ENCODE results near the gene CACNA1C.
"Not testable (repeated sequence)": the region's sequence is repeated elsewhere in the genome, so short reads cannot be mapped to it uniquely, and the experiment has no call there.

Gene CACNA1C

GRCh38 chr12:2685620-2686279 lies 633.0 kb downstream of the CACNA1C start:
- not testable (repeated sequence) for DNase-seq

GRCh38 chr12:2686280-2686646 lies 633.5 kb downstream of the CACNA1C start:
- no peak for DNase-seq

DNA sequence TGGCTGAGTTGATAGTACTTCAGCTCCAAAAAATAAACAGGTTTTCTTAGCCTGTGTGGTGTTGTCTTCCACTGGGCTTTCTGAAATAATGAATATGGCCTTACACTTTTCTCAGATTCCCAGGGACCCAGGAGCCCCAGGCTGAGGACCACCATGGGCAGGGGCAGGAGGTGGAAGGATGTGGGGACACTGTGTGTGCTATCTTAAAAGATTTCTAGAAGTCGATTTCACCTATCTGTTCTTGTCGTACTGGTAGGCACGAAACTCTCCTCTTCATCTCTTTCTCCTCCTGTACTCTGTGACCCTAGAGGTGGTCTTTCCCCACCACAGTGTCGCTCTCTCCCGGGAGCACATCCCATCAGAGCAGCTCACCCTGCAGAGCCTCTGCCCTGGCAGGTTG lies 634.3 kb downstream of the CACNA1C start:
- no peak for DNase-seq

DNA sequence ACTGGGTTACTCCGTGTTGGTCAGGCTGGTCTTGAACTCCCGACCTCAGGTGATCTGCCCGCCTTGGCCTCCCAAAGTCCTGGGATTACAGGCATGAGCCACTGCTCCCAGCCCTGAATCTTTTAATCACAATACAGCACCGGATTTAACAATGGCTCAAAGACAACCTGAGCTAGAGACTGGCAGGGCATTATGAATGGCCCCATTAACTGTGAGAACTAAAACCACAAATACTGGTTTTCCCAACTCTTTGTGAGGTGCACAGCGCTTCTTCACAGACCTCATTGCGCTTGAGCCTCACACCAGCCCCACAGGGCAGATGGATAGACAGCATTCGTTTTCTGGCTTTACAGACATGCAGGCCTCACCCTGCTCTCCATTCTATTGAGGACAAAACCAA lies 634.9 kb downstream of the CACNA1C start:
- DNase-seq: no peak

DNA sequence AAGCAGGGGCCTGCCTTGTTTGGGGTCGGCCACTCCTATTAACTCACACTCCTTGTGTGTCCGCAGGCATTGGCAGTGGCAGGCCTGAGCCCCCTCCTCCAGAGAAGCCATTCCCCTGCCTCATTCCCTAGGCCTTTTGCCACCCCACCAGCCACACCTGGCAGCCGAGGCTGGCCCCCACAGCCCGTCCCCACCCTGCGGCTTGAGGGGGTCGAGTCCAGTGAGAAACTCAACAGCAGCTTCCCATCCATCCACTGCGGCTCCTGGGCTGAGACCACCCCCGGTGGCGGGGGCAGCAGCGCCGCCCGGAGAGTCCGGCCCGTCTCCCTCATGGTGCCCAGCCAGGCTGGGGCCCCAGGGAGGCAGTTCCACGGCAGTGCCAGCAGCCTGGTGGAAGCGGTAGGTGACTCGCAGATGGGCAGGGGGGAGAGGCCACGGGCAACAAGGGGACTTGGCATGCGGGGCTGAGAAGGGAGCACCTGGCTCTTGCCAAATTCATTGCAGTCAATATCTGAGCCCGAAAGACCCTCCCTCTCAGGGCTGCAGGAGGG lies 635.7 kb downstream of the CACNA1C start:
- no peak for DNase-seq

DNA sequence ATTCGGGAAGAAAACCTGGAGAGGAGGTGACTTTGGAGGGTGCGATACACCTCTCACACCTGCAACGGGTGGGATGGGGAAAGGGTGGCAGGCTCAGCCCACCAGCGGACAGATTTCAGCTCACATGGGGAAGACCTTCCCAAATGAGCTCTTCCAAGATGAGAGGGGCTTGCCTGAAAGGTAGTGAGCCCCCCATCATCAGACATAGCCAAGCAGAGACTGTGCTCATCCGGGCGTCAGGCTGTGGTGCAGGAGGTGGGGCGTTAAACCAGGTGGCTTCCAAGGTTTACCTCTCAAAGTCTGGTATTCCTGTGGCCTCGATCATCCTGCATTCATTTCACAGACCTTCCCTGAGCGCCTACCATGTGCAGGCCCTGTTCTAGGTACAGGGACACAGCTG lies 636.6 kb downstream of the CACNA1C start:
- no peak for DNase-seq

DNA sequence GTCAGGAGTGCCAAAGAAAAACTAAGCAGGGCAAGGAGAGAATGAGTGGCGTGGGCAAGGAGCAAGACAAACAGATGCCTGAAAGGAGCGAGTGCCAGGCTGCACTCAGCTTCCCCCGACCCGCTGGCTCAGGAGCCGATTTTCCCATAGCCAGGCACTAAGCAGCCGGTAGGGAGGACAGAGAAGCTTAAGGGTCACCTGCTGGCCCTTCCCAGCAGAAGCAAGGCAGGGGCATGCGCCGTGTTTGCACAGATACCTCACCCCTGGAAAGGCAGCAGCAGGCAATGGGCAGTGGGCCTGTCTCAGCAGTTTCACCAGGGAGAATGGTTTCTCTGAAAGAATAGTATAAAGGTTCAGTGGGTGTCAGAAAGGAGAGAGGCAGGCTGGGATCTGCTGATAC lies 637.1 kb downstream of the CACNA1C start:
- DNase-seq: no peak

DNA sequence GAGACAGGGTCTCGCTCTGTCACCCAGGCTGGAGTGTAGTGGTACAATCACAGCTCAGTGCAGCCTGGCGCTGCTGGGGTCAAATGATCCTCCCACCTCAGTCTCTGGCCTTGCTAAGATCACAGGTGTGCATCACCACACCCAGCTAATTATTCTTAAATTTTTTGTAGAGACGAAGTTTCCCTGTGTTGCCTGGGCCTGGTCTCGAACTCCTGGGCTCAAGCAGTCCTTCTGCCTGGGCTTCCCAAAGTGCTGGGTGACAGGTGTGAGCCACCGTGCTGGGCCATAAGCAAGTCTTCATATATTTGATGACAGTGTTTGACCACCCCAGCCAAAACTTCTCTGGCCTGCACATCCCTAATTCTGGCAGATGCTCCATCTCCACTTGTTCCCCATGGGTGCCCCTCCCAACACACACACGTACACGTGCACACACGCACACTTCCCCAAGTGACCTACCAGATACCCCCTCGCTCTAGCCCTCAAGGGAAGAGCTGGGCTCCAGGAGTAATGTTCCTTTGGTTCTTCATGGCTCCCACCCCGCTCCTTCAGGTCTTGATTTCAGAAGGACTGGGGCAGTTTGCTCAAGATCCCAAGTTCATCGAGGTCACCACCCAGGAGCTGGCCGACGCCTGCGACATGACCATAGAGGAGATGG lies 637.7 kb downstream of the CACNA1C start:
- no peak for DNase-seq

DNA sequence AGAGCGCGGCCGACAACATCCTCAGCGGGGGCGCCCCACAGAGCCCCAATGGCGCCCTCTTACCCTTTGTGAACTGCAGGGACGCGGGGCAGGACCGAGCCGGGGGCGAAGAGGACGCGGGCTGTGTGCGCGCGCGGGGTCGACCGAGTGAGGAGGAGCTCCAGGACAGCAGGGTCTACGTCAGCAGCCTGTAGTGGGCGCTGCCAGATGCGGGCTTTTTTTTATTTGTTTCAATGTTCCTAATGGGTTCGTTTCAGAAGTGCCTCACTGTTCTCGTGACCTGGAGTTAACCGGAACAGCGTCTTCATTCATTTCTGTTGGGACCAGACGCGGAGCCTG lies 638.2 kb downstream of the CACNA1C start:
- peak; percentile 30 for DNase-seq

DNA sequence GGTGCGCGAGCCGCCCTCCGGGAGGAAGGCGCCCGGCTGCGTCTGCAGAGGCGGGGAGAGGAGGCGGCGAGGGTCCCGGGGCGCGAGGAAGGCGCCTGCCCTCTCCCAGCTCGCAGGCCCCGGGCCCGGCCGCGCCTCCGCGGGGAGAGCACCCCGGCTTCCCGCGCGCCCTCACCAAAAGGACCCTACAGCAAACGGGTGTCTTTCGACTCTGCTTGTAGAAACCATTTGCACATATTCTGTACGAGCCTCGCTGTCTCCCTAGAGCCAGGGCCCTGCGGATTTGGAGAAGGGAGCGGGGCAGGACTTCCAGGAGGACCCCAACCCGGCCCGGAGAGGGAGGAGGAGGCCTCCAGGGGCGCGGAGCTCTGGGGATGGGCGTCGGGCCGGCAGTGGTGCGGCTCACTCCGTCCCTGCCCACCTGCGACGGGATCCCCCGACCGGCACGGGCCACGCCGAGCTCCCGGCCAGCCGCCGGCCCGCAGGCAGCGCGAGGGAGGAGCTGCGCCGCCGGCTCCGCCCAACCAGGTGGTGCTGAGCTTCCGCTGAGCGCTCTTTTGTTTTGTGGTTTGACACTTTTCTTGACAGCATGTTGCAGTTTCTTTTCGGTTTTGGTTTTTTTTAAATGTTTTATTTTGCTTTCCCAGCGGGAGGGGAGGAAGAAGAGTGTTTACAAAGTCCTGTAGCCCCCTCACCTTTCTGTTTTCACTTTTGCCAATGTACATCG lies 638.7 kb downstream of the CACNA1C start:
- DNase-seq: peak; percentile 68

- no peak for DNase-seq
Observed at GRCh38 chr12:2692080-2692479, 639.3 kb downstream of the CACNA1C start.

DNA sequence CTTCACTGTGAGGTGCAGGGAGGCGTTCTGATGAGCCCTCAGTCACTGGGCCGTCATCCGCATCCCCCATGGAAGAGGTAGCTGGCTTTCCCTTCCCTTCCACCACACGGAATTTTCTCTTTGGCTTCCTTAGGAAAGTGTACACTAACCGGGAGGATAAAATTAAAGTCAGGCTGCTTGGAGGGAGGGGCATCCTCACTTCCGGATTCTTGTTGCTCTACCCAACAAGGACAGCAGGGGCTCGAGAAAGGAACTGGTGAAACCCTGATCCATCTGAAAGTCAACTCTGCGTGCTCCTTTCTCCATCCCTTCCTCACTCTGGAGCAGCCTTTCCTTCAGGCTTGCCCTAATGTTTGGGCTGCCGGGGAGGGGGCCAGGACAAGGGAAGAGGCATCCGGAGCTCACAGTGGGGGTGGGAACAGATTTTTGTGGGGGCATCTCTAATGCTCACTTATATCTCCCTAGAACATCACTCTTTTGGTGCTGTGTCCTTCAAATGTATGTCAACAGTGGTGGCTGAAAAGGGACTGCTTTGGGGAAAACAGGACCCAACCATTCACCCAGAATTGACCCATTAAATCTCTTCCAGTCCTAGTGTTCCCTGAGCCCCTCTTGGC lies 640.6 kb downstream of the CACNA1C start:
- DNase-seq: no peak

GRCh38 chr12:2693980-2694610 lies 641.3 kb downstream of the CACNA1C start:
- DNase-seq: no peak

GRCh38 chr12:2696136-2696535 lies 643.3 kb downstream of the CACNA1C start:
- no peak for DNase-seq

GRCh38 chr12:2697057-2697800 lies 644.4 kb downstream of the CACNA1C start:
- no peak for DNase-seq

- DNase-seq: no peak
Observed at GRCh38 chr12:2698566-2698965, 645.8 kb downstream of the CACNA1C start.

- DNase-seq: no peak
Observed at GRCh38 chr12:2710701-2711100, 657.9 kb downstream of the CACNA1C start.

- no peak for DNase-seq
Observed at GRCh38 chr12:2719392-2719791, 666.6 kb downstream of the CACNA1C start.

DNA sequence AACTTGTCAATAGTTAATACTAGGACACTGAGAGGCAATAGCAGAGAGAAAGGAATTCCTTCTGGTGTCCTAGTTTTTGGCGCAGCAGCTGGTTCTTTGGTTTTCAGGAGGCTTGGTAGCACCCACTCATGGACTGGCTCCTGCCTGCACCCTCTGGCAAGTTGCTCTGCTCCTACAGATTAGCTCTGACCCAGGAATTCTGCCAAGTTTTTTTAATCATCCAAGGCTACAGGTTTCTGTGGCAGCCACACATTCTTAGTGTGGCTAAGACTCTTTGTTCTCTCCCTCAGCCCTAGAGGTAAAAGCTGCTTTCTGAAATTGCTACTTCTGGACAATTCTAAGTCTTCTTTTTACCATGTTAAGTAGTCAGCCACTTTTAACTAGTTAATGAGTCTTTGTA lies 670.0 kb downstream of the CACNA1C start:
- DNase-seq: no peak

DNA sequence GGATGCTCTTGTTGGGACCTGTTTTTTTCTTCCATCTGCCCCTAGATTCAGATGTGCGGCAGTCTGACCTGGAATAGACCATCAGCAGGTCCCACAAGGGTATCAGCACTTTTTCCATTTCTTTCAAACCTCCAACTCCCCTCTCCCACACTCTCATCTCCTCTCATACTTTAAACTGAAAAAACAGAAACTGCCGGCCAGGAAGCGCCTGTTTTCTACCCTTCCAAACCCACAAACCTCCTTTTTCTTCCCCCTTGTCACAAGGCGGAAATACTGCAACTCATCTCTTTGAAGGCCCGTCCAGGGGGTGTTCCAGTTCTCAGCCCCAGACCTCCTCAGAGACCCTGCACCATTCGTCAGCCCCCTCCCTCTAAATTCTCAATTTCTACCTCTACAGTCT lies 679.5 kb downstream of the CACNA1C start:
- no peak for DNase-seq

DNA sequence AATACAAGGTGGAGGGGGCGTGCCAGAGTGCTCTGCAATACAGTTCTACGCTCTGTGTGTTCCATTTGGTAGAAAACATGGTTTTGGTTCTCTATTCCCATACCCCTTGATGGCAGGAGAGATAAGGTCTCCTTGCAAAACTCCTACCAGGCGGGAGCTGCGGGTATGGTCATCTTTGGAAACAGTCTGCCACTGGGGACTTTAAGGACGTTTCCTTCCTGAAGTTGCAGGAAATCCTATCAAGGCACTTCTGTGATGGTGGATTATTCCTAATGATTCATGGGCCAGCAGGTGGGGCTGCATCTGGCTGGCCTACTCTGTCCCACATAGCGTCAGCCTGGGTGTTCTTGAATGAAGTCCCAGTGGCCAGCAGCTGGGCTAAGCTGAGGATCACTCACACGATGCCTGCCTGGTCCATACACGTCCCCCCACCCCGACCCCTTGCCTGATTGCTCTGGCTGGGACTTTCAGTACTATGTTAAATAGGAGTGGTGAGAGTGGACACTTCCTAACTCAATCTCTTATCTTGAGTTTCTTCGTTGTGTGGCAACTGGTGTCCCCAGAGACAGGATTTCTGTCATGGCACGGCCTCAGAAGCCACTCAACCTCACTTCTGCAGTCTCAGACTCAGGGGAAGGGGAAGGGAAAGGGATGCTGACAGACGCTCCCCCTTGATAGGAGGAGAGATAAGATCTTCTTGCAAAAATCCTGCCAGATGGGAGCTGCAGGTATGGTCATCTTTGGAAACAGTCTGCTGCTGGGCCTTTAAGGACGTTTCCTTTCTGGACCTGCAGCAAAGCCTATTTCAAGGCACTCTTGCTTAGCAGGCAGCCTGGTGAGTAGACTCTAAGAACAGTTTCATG lies 680.9 kb downstream of the CACNA1C start:
- no peak for DNase-seq

All from RPMI8226 (cell line).